ENCODE results near the gene VSX1. TPM values are rescaled to one million over a fixed set of nuclear protein-coding genes. Genes with fewer than 3 reads are reported as not detected.
A peak's percentile ranks its signal among the peaks of the same experiment; 100 is the strongest.

VSX1 gene
- total and polyA plus RNA-seq, 2 donors (not counting 1 experiment from before 2014, with no cell fraction given), result not detected

- no peak overlapping the region for H3K9ac ChIP-seq (ENCODE audit: low read length)
- H3K27ac Mint-ChIP-seq, result no peak overlapping the region
- intact Hi-C loops (cut with micrococcal nuclease), result no loop called here
- DNase-seq (no peak), ATAC-seq (ENCODE audit: low read depth) (no peak)
- POLR2A ChIA-PET, result no interaction called here
- no peaks in the 10 kb centered on the region for H3K27me3 ChIP-seq (replicated peaks in 1 of 4; ENCODE audit: control extremely low read depth in 1 of 4, control insufficient read depth in 3 of 4, insufficient read depth in 4 of 4, low read length in 3 of 4)
- TF ChIP-seq EZH2 (IDR thresholded peaks at IDR 0.05; ENCODE audit: borderline replicate concordance, insufficient read depth, low read depth, low read length, poor library complexity, severe bottlenecking) (no peak), CTCF (IDR thresholded peaks at IDR 0.05) (no peak)
- H3K27me3 Mint-ChIP-seq, result no peaks in the 10 kb centered on the region
- peaks cover 26% of the 10 kb centered on the region for H3K4me1 Mint-ChIP-seq
- CTCF ChIA-PET, result no interaction called here
- WGBS (ENCODE audit: insufficient coverage), result 98% methylated on average over 4 of the region's 5 CpGs
- H3K4me2 ChIP-seq (replicated peaks; ENCODE audit: low read depth, low read length, poor library complexity, severe bottlenecking), result no peak overlapping the region
- H3K4me1 ChIP-seq (ENCODE audit: control insufficient read depth in 2 of 2, insufficient read depth in 2 of 2, low read length in 2 of 2), result peaks cover 2 to 6% of the 10 kb centered on the region in 2 donors
- no peaks in the 10 kb centered on the region for H3K9me3 ChIP-seq (ENCODE audit: control extremely low read depth in 1 of 3, control insufficient read depth in 2 of 3, insufficient read depth in 1 of 3, low read length in 2 of 3)
- no peak overlapping the region for H3K4me3 Mint-ChIP-seq
- peaks cover 76% of the 10 kb centered on the region for H4K20me1 ChIP-seq (ENCODE audit: control insufficient read depth, insufficient read depth, low read length, poor library complexity, severe bottlenecking)
- H3K27ac ChIP-seq (ENCODE audit: low read length in 2 of 2), result no peak overlapping the region
- no peak overlapping the region for H2AFZ ChIP-seq (ENCODE audit: insufficient read depth, low read depth, low read length, poor library complexity, severe bottlenecking)
- H3K79me2 ChIP-seq (ENCODE audit: control insufficient read depth, insufficient read depth, low read length), result peaks cover 97% of the 10 kb centered on the region
- H3K9me3 Mint-ChIP-seq (ENCODE audit: insufficient read depth), result no peaks in the 10 kb centered on the region
- H3K4me3 ChIP-seq (ENCODE audit: control extremely low read depth in 1 of 5, extremely low read depth in 1 of 5, insufficient read depth in 1 of 5, low read depth in 2 of 5, low read length in 4 of 5), result no peak overlapping the region
- peaks cover 0 to 68% of the 10 kb centered on the region in 2 experiments for H3K36me3 ChIP-seq (replicated peaks in 1 of 2; ENCODE audit: control extremely low read depth in 1 of 2, control insufficient read depth in 1 of 2, extremely low read depth in 1 of 2, insufficient read depth in 2 of 2, low read length in 1 of 2)
Measured at GRCh38 chr20:25030007-25030648, 51.8 kb downstream of the VSX1 start.

- H3K4me3 Mint-ChIP-seq, result no peak overlapping the region
- Histone ChIP-seq H3K27me3 (replicated peaks in 1 of 4; ENCODE audit: control extremely low read depth in 1 of 4, control insufficient read depth in 3 of 4, insufficient read depth in 4 of 4, low read length in 3 of 4) (no peaks in the 10 kb centered on the region), H4K20me1 (ENCODE audit: control insufficient read depth, insufficient read depth, low read length, poor library complexity, severe bottlenecking) (peaks cover 84% of the 10 kb centered on the region), H3K4me3 (ENCODE audit: control extremely low read depth in 1 of 5, extremely low read depth in 1 of 5, insufficient read depth in 1 of 5, low read depth in 2 of 5, low read length in 4 of 5) (no peak overlapping the region), H3K27ac (ENCODE audit: low read length in 2 of 2) (no peak overlapping the region), H3K36me3 (replicated peaks in 1 of 2; ENCODE audit: control extremely low read depth in 1 of 2, control insufficient read depth in 1 of 2, extremely low read depth in 1 of 2, insufficient read depth in 2 of 2, low read length in 1 of 2) (peaks cover 0 to 80% of the 10 kb centered on the region in 2 experiments), H3K4me2 (replicated peaks; ENCODE audit: low read depth, low read length, poor library complexity, severe bottlenecking) (no peak overlapping the region), H3K79me2 (ENCODE audit: control insufficient read depth, insufficient read depth, low read length) (peaks cover 92% of the 10 kb centered on the region), H3K4me1 (ENCODE audit: control insufficient read depth in 2 of 2, insufficient read depth in 2 of 2, low read length in 2 of 2) (peaks cover 0 to 5% of the 10 kb centered on the region in 2 donors), H3K9ac (ENCODE audit: low read length) (no peak overlapping the region), H2AFZ (ENCODE audit: insufficient read depth, low read depth, low read length, poor library complexity, severe bottlenecking) (no peak overlapping the region), H3K9me3 (ENCODE audit: control extremely low read depth in 1 of 3, control insufficient read depth in 2 of 3, insufficient read depth in 1 of 3, low read length in 2 of 3) (no peaks in the 10 kb centered on the region)
- intact Hi-C loops (cut with micrococcal nuclease), result no loop called here
- ChIA-PET CTCF (interaction anchor here (1.4 kb wide), 1 partner anchor 12 kb away, joined by 3 read pairs; no protein-coding TSS in a partner anchor), POLR2A (no interaction called here)
- DNase-seq, result no peak
- peak overlapping the region; percentile 7 for H3K27ac Mint-ChIP-seq
- ATAC-seq (ENCODE audit: low read depth), result no peak
- no peaks in the 10 kb centered on the region for H3K27me3 Mint-ChIP-seq
- 86% methylated on average over 4 of the region's 4 CpGs for WGBS (ENCODE audit: insufficient coverage)
- peaks cover 20% of the 10 kb centered on the region for H3K4me1 Mint-ChIP-seq
- no peak for TF ChIP-seq CTCF (IDR thresholded peaks at IDR 0.05)
- TF ChIP-seq EZH2 (IDR thresholded peaks at IDR 0.05; ENCODE audit: borderline replicate concordance, insufficient read depth, low read depth, low read length, poor library complexity, severe bottlenecking), result no peak
- H3K9me3 Mint-ChIP-seq (ENCODE audit: insufficient read depth), result no peaks in the 10 kb centered on the region
Measured at GRCh38 chr20:25025986-25026605, 55.8 kb downstream of the VSX1 start.

Measured in B cell (primary cell).